Measurements from ENCODE around the gene PSMA4. TPM values are rescaled to one million over a fixed set of nuclear protein-coding genes. Genes with fewer than 3 reads are reported as not detected.

Gene PSMA4
- total and polyA plus RNA-seq, 2 experiments from 2014 or later, result 322 to 552 TPM

DNA sequence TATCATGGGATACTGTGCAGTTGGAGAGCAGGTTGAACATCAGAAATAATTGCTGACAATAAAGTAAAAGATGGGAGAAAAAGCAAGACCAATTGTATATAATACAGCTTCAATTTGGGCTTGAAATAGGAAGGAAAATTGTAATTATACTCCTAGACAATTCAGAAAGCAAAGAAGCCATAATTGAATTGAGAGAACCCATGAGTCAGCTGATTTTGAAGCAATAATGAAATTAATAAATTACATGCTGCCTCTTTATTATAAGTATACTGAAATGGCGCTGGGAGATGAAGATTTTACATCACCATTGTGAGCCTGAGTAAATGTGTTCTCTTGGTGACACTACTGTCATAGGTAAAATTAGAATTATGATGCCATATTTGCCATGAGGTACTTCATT, 57.3 kb downstream of the PSMA4 start:
- DNase-seq (ENCODE audit: low spot score) (no peak), ATAC-seq (no peak)
- Mint-ChIP-seq H3K9me3 (peaks cover 3% of the 10 kb centered on the region; the same call in 2 of the 3 replicates), H3K27ac (no peak overlapping the region), H3K4me3 (no peak overlapping the region), H3K27me3 (ENCODE audit: insufficient read depth, low read depth, poor library complexity) (no peaks in the 10 kb centered on the region), H3K4me1 (no peaks in the 10 kb centered on the region), H3K36me3 (ENCODE audit: low read depth) (peaks cover 18% of the 10 kb centered on the region)
- Histone ChIP-seq H3F3A (replicated peaks; ENCODE audit: low read depth) (no peaks in the 10 kb centered on the region), H3K79me2 (replicated peaks; ENCODE audit: insufficient read depth) (no peaks in the 10 kb centered on the region), H3K27me3 (ENCODE audit: insufficient read depth) (no peaks in the 10 kb centered on the region), H2AFZ (no peak overlapping the region), H3K4me3 (no peak overlapping the region), H3K36me3 (ENCODE audit: insufficient read depth) (peaks cover 9% of the 10 kb centered on the region), H4K20me1 (replicated peaks; ENCODE audit: insufficient read depth) (no peaks in the 10 kb centered on the region; the same call in 1 of the 2 replicates), H3K9me2 (ENCODE audit: insufficient read depth) (no peaks in the 10 kb centered on the region), H3K4me2 (no peak overlapping the region), H3K4me1 (ENCODE audit: insufficient read depth) (no peaks in the 10 kb centered on the region), H3K27ac (ENCODE audit: low read depth) (no peak overlapping the region)
- TF ChIP-seq JUNB (IDR thresholded peaks at IDR 0.05; ENCODE audit: unreplicated experiment), result no peak
- no peak for TF ChIP-seq POLR2AphosphoS5 (IDR thresholded peaks at IDR 0.05; ENCODE audit: low read depth)

DNA sequence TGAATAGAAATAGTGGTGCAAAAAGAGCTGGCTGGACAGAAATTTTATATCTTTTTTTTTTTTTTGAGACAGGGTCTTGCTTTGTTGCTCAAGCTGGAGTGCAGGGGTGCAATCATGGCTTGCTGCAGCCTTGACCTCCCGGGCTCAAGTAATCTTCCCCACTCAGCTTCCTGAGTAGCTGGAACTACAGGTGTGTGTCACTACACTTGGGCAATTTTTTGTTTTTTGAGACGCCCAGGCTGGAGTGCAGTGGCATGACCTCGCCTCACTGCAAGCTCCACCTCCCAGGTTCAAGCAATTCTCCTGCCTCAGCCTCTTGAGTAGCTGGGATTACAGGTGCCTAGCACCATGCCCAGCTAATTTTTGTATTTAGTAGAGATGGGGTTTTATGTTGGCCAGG, 58.1 kb downstream of the PSMA4 start:
- Mint-ChIP-seq H3K9me3 (peaks cover 3% of the 10 kb centered on the region; the same call in 2 of the 3 replicates), H3K27ac (no peak overlapping the region), H3K27me3 (ENCODE audit: insufficient read depth, low read depth, poor library complexity) (no peaks in the 10 kb centered on the region), H3K36me3 (ENCODE audit: low read depth) (peaks cover 20% of the 10 kb centered on the region), H3K4me1 (no peaks in the 10 kb centered on the region), H3K4me3 (no peak overlapping the region)
- Histone ChIP-seq H3K36me3 (ENCODE audit: insufficient read depth) (peaks cover 8% of the 10 kb centered on the region), H3K79me2 (replicated peaks; ENCODE audit: insufficient read depth) (no peaks in the 10 kb centered on the region), H3F3A (replicated peaks; ENCODE audit: low read depth) (no peaks in the 10 kb centered on the region), H3K4me1 (ENCODE audit: insufficient read depth) (no peaks in the 10 kb centered on the region), H3K4me3 (no peak overlapping the region), H2AFZ (no peak overlapping the region), H3K4me2 (no peak overlapping the region), H3K27me3 (ENCODE audit: insufficient read depth) (no peaks in the 10 kb centered on the region), H3K27ac (ENCODE audit: low read depth) (no peak overlapping the region), H3K9me2 (ENCODE audit: insufficient read depth) (no peaks in the 10 kb centered on the region), H4K20me1 (replicated peaks; ENCODE audit: insufficient read depth) (no peaks in the 10 kb centered on the region; the same call in 1 of the 2 replicates)
- DNase-seq (ENCODE audit: low spot score) (no peak), ATAC-seq (no peak)
- no peak for TF ChIP-seq CTCF (conservative IDR thresholded peaks at IDR 0.05; ENCODE audit: low read depth in 2 of 2)
- no peak for TF ChIP-seq POLR2AphosphoS5 (IDR thresholded peaks at IDR 0.05; ENCODE audit: low read depth)
- no peak for TF ChIP-seq JUNB (IDR thresholded peaks at IDR 0.05; ENCODE audit: unreplicated experiment)
- no peak for TF ChIP-seq STAT1 (IDR thresholded peaks at IDR 0.05; ENCODE audit: unreplicated experiment)
- TF ChIP-seq CREB1 (CRISPR knock-in tag; IDR thresholded peaks at IDR 0.05; ENCODE audit: low read depth), result no peak
- no peak for TF ChIP-seq EZH2 (IDR thresholded peaks at IDR 0.05; ENCODE audit: low read depth, unreplicated experiment)
- TF ChIP-seq ZNF114 (CRISPR knock-in tag; IDR thresholded peaks at IDR 0.05), result no peak
- TF ChIP-seq NANOG (IDR thresholded peaks at IDR 0.05; ENCODE audit: borderline replicate concordance), result no peak
- TF ChIP-seq ZNF462 (CRISPR knock-in tag; IDR thresholded peaks at IDR 0.05), result no peak
